ENCODE measurements around the gene THOC2.

- no peak for TF ChIP-seq CTCF (IDR thresholded peaks at IDR 0.05)
- no peak for TF ChIP-seq EP300 (IDR thresholded peaks at IDR 0.05)
- no peak for TF ChIP-seq POLR2A (IDR thresholded peaks at IDR 0.05)
- TF ChIP-seq POLR2AphosphoS5 (IDR thresholded peaks at IDR 0.05), result no peak
These were observed 171.2 kb downstream of the THOC2 start for GRCh38 chrX:123561439-123562215.
